ENCODE data around the gene RPN1.

The RPN1 gene

DNA sequence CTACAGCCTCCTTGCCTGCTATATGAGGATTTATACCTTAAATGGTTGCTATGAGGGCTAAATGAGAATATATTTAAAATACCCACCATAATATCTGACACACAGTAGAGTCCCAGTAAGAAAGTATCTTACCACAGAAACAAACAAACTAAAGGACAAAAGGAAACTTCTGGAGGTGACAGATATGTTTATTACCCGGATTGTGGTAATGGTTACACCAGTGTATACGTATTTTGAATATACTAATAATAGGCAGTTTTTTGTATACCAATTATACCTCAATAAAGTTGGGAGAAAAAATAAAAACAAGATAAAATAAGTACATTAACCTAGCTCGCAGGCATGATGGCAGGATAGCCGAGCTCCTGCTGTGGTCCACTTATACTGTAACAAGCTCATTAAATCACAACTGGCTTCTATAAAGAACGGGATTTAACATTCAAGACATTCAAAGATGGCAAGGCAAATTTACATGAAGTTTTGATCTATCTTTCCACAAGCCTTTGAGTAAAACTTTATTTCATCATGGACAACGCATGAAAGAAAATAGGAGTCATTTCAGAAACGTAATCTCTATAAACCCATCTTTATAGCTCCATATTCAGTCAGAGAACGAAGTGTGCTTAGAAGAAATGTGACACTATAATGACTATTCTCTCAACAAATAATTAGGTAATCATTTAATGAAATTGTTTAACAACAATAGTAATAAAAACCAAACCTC, 1.5 kb downstream of the RPN1 start:
- DNase-seq (ENCODE audit: low spot score): no peak

DNA sequence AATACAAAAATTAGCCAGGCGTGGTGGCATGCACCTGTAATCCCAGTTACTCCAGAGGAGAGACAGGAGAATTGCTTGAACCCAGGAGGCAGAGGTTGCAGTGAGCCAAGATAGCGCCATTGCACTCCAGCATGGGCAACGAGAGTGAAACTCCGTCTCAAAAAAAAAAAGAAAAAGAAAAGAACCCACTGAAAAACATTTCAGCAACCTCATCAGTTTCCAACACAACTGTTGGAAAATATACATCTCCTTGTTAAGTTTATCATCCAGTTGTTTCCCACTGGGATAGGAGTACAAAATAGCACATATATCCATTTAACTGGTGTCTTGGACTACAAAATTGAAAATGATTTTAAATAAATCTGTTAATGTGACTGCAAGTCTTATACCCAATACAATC, 2.2 kb downstream of the RPN1 start:
- no peak for DNase-seq (ENCODE audit: low spot score)

DNA sequence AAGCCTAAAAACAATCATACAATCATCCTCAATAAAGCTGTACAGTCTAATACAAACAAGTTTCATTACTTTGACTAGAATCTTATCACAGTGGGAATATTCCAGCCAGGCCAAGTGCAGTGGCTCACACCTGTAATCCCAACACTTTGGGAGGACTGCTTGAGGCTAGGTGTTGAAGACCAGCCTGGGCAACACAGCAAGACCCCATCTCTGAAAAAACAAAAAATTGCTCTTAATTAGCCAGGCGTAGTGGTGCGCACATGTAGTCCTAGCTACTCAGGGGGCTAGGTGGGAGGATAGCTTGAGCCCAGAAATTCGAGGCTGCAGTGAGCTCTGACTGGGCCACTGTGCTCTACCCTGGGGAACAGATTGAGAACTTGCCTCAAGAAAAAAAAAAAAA, 3.3 kb downstream of the RPN1 start:
- no peak for DNase-seq (ENCODE audit: low spot score)

GRCh38 chr3:128634075-128634611, 16.5 kb downstream of the RPN1 start:
- no peak for DNase-seq (ENCODE audit: low spot score)

DNA sequence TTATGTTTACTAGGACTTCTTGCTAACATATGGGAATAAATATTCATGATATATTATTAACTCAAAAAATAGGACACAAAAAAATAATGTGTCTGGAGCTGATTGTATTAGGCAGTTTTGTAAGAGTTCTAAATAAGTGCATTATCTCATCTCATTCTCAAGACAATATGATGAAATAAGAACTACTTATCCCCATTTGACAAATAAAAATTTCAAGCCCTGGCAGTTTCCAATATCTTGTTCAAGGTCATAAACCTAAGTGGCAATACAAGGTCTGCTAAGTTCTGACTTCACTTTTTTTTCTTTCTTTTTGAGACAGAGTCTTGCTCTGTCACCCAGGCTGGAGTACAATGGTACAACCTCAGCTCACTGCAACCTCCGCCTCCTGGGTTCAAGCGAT, 18.3 kb downstream of the RPN1 start:
- DNase-seq (ENCODE audit: low spot score): no peak

DNA sequence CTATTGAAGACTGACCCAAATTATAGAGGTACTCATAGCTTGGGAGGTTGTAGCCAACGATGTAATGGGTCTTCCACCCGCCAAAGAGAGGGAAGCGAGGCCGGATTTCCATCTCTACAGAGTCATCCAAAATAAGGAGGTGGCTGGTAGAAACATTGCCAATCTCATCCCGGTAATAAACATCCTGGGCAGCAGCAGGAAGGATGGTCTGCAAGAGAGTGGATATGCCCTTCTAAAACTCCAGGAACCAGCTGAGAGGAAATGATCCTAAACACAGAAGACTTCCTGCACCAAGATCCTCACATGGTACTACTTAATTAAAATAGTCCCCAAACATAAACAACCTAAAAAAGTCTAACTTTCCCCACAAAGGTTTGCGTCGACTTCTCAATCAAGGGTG, 20.7 kb downstream of the RPN1 start:
- DNase-seq (ENCODE audit: low spot score): no peak

DNA sequence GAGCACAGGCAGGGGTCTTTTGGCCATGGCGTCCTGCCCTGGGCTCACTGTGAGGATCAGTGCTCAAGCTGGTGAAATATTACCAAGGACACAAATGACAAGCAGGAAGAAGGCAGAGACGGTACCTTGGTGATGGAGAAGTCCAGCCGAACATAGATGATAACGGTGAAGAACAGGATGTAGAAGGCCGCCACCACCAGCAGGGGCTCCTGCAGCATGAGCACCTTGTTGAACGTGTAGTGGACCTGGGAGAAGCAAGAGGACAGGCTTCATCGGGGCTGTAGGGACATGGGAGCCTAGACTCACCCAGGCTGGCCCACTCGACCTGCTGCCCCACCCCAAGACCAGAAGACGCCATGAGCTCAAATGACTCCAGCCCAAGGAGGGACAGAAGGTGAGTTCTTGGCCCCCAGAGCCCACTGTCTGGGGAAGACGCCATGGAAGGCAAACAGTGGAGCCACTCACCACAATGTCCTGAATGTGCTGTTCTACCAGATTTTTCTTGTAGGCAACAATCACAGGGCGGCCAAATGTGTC, 25.1 kb downstream of the RPN1 start:
- no peak for DNase-seq (ENCODE audit: low spot score)

- DNase-seq (ENCODE audit: low spot score): no peak
These were observed 26.0 kb downstream of the RPN1 start for GRCh38 chr3:128624526-128625138.

DNA sequence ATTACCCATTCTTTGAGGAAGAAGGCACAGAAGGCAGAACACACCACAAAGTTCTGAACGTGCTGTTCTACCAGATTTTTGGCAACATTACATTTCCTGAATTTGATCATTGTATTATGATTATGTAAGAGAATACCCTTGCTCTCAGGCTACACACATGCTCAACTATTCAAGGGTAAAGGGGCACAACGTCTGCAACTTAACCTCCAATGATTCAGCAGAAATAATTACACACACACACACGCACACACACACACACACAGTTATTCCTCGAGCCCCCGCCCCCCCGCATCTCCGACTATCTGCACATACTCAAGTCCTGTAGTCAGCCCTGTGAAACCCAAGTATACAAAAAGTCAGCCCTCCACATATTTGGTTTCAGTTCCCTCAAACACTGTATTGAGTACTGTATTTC, 26.8 kb downstream of the RPN1 start:
- DNase-seq (ENCODE audit: low spot score): no peak

- no peak for DNase-seq (ENCODE audit: low spot score)
These were observed 28.7 kb downstream of the RPN1 start for GRCh38 chr3:128621931-128622330.

GRCh38 chr3:128621234-128621633, 29.4 kb downstream of the RPN1 start:
- no peak for DNase-seq (ENCODE audit: low spot score)

DNA sequence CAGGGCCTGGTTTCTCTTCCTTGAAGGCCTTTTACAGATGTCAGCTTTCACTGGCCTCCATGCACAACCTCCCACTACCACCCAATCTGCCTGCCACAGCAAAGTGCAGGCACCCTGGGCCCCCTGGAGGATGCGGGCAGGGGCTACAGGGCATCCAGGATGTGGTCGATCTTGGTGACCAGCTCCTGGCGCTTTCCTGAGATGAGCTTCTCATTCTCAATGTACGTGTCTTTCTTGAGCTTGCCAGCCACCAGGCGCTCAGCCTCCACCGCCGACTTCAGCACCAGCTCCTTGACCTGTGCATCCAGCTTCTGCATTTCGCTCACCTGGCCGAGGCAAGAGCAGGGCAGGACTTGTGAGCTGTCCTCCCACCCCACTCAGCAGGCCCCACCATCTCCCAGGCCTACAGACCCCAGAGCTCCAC, 30.3 kb downstream of the RPN1 start:
- DNase-seq (ENCODE audit: low spot score): no peak

- DNase-seq (ENCODE audit: low spot score): no peak
These were observed 31.3 kb downstream of the RPN1 start for GRCh38 chr3:128619146-128619890.

DNA sequence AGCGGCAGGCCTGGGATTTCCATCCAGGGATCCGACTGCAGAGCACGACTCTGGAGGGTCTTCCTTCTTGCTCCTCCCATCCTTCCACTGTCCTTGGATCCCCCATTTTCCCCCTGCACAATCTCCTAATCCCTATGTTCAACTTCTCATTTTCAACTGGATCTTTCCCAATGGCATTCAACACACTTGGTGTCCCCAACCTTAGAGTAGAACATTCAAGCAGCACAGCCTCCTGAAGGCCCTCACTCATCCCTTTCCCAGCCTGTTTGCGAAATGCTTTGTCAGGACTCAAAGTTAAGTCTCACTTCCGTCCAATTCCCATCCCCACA, 32.3 kb downstream of the RPN1 start:
- no peak for DNase-seq (ENCODE audit: low spot score)

GRCh38 chr3:128617557-128618397, 32.8 kb downstream of the RPN1 start:
- DNase-seq (ENCODE audit: low spot score): peak; percentile 99

GRCh38 chr3:128617270-128617556, 33.4 kb downstream of the RPN1 start:
- no peak for DNase-seq (ENCODE audit: low spot score)

DNA sequence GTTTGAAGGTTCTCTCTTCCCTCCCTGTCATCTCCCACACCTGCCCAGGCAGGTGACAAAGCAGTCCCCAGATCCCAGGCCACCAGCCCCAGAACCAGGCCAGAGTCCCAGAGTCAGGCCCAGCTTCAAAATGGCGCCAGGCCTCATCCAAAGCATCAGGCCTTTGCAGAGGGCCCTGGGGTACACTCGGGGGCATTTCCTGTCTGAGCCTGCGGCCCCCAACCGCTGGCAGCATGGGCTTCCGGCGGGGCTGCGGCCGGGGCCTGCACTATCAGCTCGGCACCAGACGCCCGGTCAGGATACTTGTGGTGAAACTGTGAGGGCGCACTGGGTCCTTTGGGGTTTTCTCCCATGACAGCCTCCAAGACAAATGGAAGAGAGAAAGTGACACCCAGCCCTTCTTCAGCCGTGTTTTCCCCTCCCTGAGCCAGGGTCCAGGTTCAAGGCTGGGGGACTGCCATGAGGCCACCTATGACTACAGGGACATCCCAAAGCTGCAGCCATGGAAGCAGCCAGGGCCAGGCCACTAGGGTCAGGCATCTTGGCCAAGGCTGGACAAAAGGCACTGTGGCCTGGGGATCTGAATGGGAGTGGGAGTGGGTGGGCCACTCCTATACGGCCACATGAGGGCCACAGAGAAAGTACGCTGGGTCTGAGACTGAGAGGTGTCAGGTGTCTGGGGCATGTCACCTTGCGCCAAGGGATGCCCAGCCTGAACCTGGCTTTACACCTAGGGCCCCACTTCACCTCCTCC, 33.9 kb downstream of the RPN1 start:
- DNase-seq (ENCODE audit: low spot score): no peak

DNA sequence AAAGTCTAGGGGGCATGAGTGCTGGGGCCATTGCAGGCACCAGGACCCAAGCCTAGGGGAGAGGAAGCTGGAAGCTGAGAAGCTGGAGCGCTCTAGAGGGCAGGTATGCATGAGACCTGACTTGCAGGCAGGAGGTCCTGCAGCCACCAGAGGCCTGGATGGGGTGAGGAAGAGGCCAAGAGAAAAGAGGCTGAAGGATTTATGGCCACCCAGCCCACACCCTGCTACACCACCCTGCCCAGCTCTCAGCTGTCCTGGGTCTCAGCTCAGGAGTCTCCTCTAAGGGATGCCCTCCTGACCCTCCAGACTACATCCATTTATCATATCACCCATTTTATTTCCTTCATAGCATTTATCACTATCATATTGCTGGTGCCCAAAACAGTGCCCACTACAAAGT, 36.5 kb downstream of the RPN1 start:
- DNase-seq (ENCODE audit: low spot score): no peak

- DNase-seq (ENCODE audit: low spot score): no peak
These were observed 37.4 kb downstream of the RPN1 start for GRCh38 chr3:128613083-128613829.

- DNase-seq (ENCODE audit: low spot score): no peak
These were observed 40.1 kb downstream of the RPN1 start for GRCh38 chr3:128610451-128611070.
